Measurements from ENCODE around the gene MDM2. TPM values are rescaled to one million over a fixed set of nuclear protein-coding genes. Genes with fewer than 3 reads are reported as not detected.

MDM2 gene
- total and polyA plus RNA-seq, 2 of the 13 experiments (the other 11 are each of a cell fraction or from before 2014, with no cell fraction given): 29.3 to 314 TPM

- TF ChIP-seq ZNF350 (CRISPR knock-in tag; IDR thresholded peaks at IDR 0.05; ENCODE audit: borderline replicate concordance, low read depth) (peak; percentile 24; the same call in 1 of the 2 replicates), TGIF2 (CRISPR knock-in tag; IDR thresholded peaks at IDR 0.05) (peak; percentile 44; the same call in 1 of the 2 replicates), DMTF1 (CRISPR knock-in tag; IDR thresholded peaks at IDR 0.05) (peak; percentile 100; the same call in 1 of the 2 replicates), HIC2 (CRISPR knock-in tag; IDR thresholded peaks at IDR 0.05; ENCODE audit: low read depth) (no peak), NONO (IDR thresholded peaks at IDR 0.05) (no peak), NONO (CRISPR knock-in tag; conservative IDR thresholded peaks at IDR 0.05) (peak; percentile 82), GABPA (IDR thresholded peaks at IDR 0.05; ENCODE audit: low read depth, low read length) (peak; percentile 56), GABPA (CRISPR knock-in tag; IDR thresholded peaks at IDR 0.05; ENCODE audit: low read depth) (no peak), STAG1 (CRISPR knock-in tag; IDR thresholded peaks at IDR 0.05) (peak; percentile 13; the same call in 1 of the 2 replicates), CSRNP2 (CRISPR knock-in tag; conservative IDR thresholded peaks at IDR 0.05; ENCODE audit: low read depth) (no peak), ZNF691 (CRISPR knock-in tag; IDR thresholded peaks at IDR 0.05; ENCODE audit: borderline replicate concordance, low read depth) (peak; percentile 91; the same call in 1 of the 2 replicates), FOSL1 (CRISPR knock-in tag; IDR thresholded peaks at IDR 0.05; ENCODE audit: borderline replicate concordance) (no peak), ZNF143 (CRISPR knock-in tag; IDR thresholded peaks at IDR 0.05) (peak; percentile 37; the same call in 1 of the 2 replicates), FIP1L1 (IDR thresholded peaks at IDR 0.05; ENCODE audit: borderline replicate concordance, insufficient read depth, low read depth, low read length) (peak; percentile 85; the same call in 1 of the 2 replicates), NR2C2 (CRISPR knock-in tag; IDR thresholded peaks at IDR 0.05; ENCODE audit: borderline replicate concordance) (0 out of 2 replicates have a peak, but pooled peaks have one; percentile 13), U2AF2 (IDR thresholded peaks at IDR 0.05; ENCODE audit: low read depth, low read length) (0 out of 2 replicates have a peak, but pooled peaks have one; percentile 50), DR1 (CRISPR knock-in tag; IDR thresholded peaks at IDR 0.05) (peak; percentile 71), MXD3 (CRISPR knock-in tag; IDR thresholded peaks at IDR 0.05) (peak; percentile 71; the same call in 1 of the 2 replicates), MIER3 (CRISPR knock-in tag; IDR thresholded peaks at IDR 0.05; ENCODE audit: borderline replicate concordance) (0 out of 2 replicates have a peak, but pooled peaks have one; percentile 13), FOXO4 (CRISPR knock-in tag; conservative IDR thresholded peaks at IDR 0.05) (no peak)
These were observed at the start of gene MDM2 (continued) for GRCh38 chr12:68807576-68808387.

Measured in HepG2 (cell line).